ENCODE measurements around the gene PTK6.

DNA sequence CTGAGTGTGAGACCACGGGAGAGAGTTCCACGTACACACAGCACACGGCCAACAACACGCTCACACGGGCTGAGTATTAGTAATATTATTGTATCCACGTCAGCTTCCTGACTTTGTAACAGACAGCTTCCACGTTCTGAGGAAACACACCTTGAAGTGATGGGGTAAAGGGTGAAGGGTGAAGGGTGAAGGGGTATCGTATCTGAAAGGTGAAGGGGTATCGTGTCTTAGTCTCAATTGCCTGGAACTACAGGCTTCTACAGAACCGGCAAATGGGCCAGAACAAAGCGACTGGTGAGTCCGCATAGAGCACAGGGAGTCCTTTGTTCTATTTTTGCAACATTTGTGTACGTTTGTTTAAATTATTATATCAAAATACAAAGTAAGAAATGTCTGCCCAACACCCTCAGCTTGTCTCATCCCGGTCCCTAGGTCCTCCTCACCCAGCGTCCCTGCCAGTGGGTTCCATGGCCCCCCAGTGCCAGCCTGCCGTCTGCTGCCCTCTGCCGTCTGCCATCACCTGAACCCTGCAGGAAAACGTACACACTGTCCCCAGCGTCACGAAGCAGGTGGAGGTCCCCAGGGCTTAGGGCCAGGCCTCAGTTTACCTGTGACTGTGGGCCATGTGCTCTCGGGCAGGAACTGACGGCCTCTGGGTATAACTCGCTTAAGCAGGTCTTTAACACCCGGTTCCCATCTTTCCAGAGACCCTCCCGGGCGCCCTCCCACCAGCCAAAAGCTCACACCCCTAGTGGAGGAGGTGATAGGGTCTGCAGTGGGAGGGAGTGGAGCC lies 41.2 kb upstream of the PTK6 start:
- TF ChIP-seq POLR2AphosphoS5 (IDR thresholded peaks at IDR 0.05; ENCODE audit: borderline replicate concordance, low read depth, low read length) (no peak), EZH2 (IDR thresholded peaks at IDR 0.05) (no peak)
